Amygdala (tissue), 56 donors: ENCODE results near the gene HIVEP1.

ENCODE experiments used
- DNase-seq, 56 donors: peaks; one replicate each; lab custom pipeline; 2025; lab: John Stamatoyannopoulos, UW

Gene HIVEP1

GRCh38 chr6:12014027-12014872, 2.1 kb downstream of the HIVEP1 start:
- no peak for DNase-seq

GRCh38 chr6:12014873-12015149, 2.7 kb downstream of the HIVEP1 start:
- no peak for DNase-seq

- no peak for DNase-seq
These were observed 5.2 kb downstream of the HIVEP1 start for GRCh38 chr6:12017263-12017662.

- DNase-seq, result no peak
These were observed 5.8 kb downstream of the HIVEP1 start for GRCh38 chr6:12017876-12018401.

GRCh38 chr6:12020187-12020791, 8.2 kb downstream of the HIVEP1 start:
- DNase-seq, result no peak

GRCh38 chr6:12022481-12022880, 10.4 kb downstream of the HIVEP1 start:
- DNase-seq, result no peak

GRCh38 chr6:12022953-12023388, 10.9 kb downstream of the HIVEP1 start:
- no peak for DNase-seq

GRCh38 chr6:12024216-12024615, 12.1 kb downstream of the HIVEP1 start:
- no peak for DNase-seq

- no peak for DNase-seq
These were observed 12.8 kb downstream of the HIVEP1 start for GRCh38 chr6:12024699-12025434.

- DNase-seq, result no peak
These were observed 14.0 kb downstream of the HIVEP1 start for GRCh38 chr6:12026120-12026519.

- DNase-seq, result no peak
These were observed 14.7 kb downstream of the HIVEP1 start for GRCh38 chr6:12026833-12027232.

- no peak for DNase-seq
These were observed 16.1 kb downstream of the HIVEP1 start for GRCh38 chr6:12028213-12028612.

- DNase-seq, result no peak
These were observed 18.0 kb downstream of the HIVEP1 start for GRCh38 chr6:12029979-12030737.

- DNase-seq, result no peak
These were observed 19.0 kb downstream of the HIVEP1 start for GRCh38 chr6:12030993-12031550.

- no peak for DNase-seq
These were observed 20.9 kb downstream of the HIVEP1 start for GRCh38 chr6:12032783-12033573.

- no peak for DNase-seq
These were observed 21.7 kb downstream of the HIVEP1 start for GRCh38 chr6:12033770-12034169.

- no peak for DNase-seq
These were observed 22.2 kb downstream of the HIVEP1 start for GRCh38 chr6:12034349-12034748.

- no peak for DNase-seq
These were observed 22.7 kb downstream of the HIVEP1 start for GRCh38 chr6:12034837-12035236.

- DNase-seq, result no peak
These were observed 24.7 kb downstream of the HIVEP1 start for GRCh38 chr6:12036766-12037165.

- DNase-seq, result no peak
These were observed 25.7 kb downstream of the HIVEP1 start for GRCh38 chr6:12037798-12038197.
